Fibroblast of skin of right quadriceps (primary cell): ENCODE results near the gene TESK1.
A peak's percentile ranks its signal among the peaks of the same experiment; 100 is the strongest.
"Not testable (repeated sequence)": the region's sequence is repeated elsewhere in the genome, so short reads cannot be mapped to it uniquely, and the experiment has no call there.

Experiments
- DNase-seq: peaks from one replicate; pipeline ENCODE4 v3.0.0-alpha.2; 2013

The TESK1 gene

GRCh38 chr9:35604578-35605350 lies at the start of gene TESK1:
Gene TESK1, plus strand, starts transcription at chr9:35605262. Its CDS starts 358 bp downstream, at chr9:35605620.
- peak; percentile 50 for DNase-seq

GRCh38 chr9:35555881-35556280 lies 49.2 kb upstream of the TESK1 start:
- DNase-seq, result no peak

GRCh38 chr9:35556776-35557175 lies 48.3 kb upstream of the TESK1 start:
- DNase-seq, result no peak

GRCh38 chr9:35557320-35557719 lies 47.7 kb upstream of the TESK1 start:
- DNase-seq, result no peak

- DNase-seq, result no peak
Observed at GRCh38 chr9:35558185-35558584, 46.9 kb upstream of the TESK1 start.

- DNase-seq, result no peak
Observed at GRCh38 chr9:35559792-35560530, 45.1 kb upstream of the TESK1 start.

- DNase-seq, result no peak
Observed at GRCh38 chr9:35560625-35561337, 44.3 kb upstream of the TESK1 start.

- no peak for DNase-seq
Observed at GRCh38 chr9:35561468-35562261, 43.4 kb upstream of the TESK1 start.

- DNase-seq, result no peak
Observed at GRCh38 chr9:35562895-35563780, 41.9 kb upstream of the TESK1 start.

GRCh38 chr9:35563791-35564197 lies 41.3 kb upstream of the TESK1 start:
- no peak for DNase-seq

GRCh38 chr9:35564658-35565061 lies 40.4 kb upstream of the TESK1 start:
- DNase-seq, result no peak

GRCh38 chr9:35566417-35566816 lies 38.6 kb upstream of the TESK1 start:
- peak; percentile 31 for DNase-seq

GRCh38 chr9:35568196-35568595 lies 36.9 kb upstream of the TESK1 start:
- no peak for DNase-seq

- DNase-seq, result no peak
Observed at GRCh38 chr9:35569206-35569605, 35.9 kb upstream of the TESK1 start.

- no peak for DNase-seq
Observed at GRCh38 chr9:35570709-35571504, 34.2 kb upstream of the TESK1 start.

- no peak for DNase-seq
Observed at GRCh38 chr9:35574578-35575122, 30.4 kb upstream of the TESK1 start.

- DNase-seq, result no peak
Observed at GRCh38 chr9:35575478-35575877, 29.6 kb upstream of the TESK1 start.

GRCh38 chr9:35577486-35577885 lies 27.6 kb upstream of the TESK1 start:
- no peak for DNase-seq

- no peak for DNase-seq
Observed at GRCh38 chr9:35579130-35579529, 25.9 kb upstream of the TESK1 start.

- not testable (repeated sequence) for DNase-seq
Observed at GRCh38 chr9:35579659-35580227, 25.3 kb upstream of the TESK1 start.
